Ureter (tissue), 1 donor: Measurements from ENCODE around the gene F13A1. TPM values are rescaled to one million over a fixed set of nuclear protein-coding genes. Genes with fewer than 3 reads are reported as not detected.
"Not testable (repeated sequence)": the region's sequence is repeated elsewhere in the genome, so short reads cannot be mapped to it uniquely, and the experiment has no call there.

Experiments
- DNase-seq: peaks from one replicate; pipeline ENCODE4 v3.0.0-alpha.2; 2020; ENCODE audit warnings: low spot score
- total RNA-seq: library from RNA; stranded (reverse); gene quantifications from one replicate; pipeline ENCODE4 v1.2.4, GENCODE V29; 2023
- donor health status: DM: yes; HTN: yes; CAD: no.

F13A1 gene
- total RNA-seq, 1 donor from 2014 or later: 61.0 TPM

DNA sequence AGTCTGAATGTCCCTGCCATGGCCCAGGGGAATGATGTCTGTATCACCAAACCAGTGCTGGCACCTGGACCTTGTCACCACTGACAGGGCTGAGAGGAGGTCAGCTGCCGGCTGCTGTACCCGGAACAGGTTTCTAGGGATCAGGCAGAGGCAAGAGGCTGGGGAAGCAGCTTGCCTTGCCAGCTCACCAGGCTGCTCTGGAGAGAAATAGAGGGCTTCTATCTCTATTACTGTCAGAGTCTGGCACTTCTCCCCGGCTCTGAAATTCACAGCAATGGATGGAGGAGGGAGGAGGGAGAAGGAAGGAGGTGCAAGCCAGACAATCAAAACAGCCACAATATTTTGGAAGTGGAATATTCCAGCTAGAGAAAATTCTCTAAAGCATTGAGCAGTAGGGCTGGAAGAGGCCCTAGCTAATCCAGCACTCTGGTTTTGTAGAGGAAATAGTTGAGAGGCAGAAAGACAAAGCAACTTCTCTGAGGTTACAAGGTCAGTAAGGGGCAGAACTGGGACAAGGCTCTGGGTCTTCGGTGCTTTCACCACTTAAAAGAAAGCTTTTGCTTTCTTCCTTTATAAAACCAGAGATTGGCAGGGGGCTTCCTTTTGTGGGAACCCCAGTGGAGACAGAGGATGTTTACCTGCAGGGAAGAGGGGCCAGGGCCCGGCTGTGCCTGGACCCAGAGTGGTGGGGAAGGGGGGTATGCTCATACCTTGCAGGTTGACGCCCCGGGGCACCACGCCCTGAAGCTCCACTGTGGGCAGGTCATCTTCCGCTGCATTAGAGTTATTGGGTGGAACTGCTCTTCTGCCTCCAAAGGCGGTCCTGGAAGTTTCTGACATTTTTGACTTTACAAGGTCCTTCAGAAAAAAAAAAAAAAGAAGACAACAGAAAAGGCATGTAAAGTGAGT, 2.4 kb downstream of the F13A1 start:
- no peak for DNase-seq

- DNase-seq: no peak
Observed at GRCh38 chr6:6317386-6317785, 3.1 kb downstream of the F13A1 start.

- DNase-seq: no peak
Observed at GRCh38 chr6:6315660-6316059, 4.8 kb downstream of the F13A1 start.

DNA sequence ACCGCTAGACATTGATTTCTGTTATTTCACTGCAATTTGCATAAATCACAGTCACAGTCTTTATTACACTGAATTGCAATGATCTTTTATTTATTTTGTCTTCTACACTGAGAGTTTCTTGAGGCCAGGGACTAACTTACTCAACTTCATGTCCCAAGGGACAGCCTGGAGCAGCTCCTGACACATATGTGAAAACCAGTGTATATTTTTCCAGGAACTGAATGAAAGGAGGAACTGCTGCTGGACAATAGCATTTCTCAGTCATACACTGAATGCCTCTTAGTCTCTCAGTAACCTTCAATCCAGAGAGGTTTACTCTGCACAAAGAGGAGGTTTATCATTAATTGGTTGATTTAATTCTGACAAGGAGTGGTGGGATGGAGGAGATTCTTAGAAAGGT, 5.9 kb downstream of the F13A1 start:
- no peak for DNase-seq

DNA sequence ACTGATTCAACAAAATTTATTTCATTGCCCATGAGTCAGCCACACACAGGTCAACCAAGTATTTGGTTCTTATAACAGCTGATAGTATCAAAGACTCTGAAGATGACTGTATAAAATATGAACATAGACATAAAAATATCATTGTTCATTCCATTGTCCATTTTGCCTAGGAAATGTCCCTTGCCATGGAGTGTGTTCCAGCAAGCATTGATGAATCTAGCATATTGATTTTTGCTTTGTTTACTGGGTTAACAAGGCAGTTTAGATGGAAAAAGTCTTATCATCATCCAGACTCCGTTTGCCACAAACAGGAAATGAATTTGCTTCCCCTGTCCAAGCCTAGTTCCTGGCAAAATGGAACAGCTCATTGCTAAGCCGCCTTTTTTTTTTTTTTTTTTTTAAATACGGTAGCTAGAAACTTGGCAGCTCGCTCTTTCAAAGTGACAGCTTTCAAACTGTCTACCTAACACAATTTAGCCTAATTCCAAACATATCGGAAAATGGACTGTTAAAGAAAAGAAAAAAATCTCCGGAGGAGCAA, 7.5 kb downstream of the F13A1 start:
- no peak for DNase-seq

DNA sequence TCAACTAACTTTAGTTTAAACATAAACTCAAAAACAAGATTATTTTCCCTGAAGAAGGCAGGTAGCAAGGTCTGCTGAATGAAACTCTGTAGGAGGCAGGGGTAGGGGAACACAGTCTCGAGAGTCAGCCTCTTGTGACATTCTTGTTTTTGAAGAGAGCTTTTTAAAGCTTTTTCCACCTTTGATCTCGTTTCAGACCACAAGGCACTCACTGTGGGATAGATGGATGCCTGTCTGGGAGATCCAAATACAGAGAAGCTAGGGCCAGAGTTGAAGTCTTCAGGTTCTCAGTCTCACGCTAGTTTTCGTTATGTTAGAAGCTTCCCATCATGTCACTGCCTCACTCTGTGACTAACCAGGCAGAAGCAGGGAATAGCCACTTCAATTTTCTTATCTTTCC, 14.9 kb downstream of the F13A1 start:
- no peak for DNase-seq

- not testable (repeated sequence) for DNase-seq
Observed at GRCh38 chr6:6300383-6300782, 20.1 kb downstream of the F13A1 start.

DNA sequence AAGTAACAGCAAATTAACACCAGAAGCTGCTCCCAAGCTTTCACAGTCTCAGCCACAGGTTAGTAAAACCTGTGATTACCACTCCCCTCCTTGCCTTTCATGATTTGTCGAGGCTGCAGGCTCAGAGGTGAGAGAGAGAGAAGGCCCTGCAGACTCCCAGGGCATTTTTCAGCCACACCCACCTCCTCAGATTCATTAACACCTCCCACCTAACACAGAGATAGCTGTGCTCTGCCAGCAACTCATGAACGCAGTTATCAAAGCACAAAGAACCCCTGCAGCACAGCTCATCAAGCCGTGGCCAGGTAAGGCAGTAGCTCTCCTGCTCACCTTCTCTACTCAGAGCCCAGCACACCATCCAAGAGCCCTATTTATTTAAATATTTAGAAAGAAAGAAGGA, 27.1 kb downstream of the F13A1 start:
- DNase-seq: no peak

DNA sequence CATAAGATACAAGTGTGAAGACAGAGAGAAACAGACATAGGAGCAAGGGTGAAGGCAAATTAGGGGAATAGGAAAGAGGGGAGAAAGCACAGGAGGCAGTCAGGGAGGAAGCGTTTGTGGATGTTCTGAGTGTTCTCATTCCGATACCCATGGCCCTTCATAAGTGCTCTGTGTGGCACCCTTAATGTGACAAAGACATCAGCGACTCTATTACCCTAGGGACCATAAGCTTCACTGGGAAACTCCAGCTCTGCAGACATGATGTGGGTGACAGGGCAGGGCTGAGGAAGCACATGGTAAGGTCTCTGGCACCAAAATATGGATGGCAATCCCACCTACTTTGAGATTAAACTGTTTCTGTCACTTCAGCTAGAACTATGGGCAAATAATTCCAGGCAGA, 33.0 kb downstream of the F13A1 start:
- DNase-seq: no peak

GRCh38 chr6:6285679-6286078, 34.8 kb downstream of the F13A1 start:
- DNase-seq: no peak

- no peak for DNase-seq
Observed at GRCh38 chr6:6284221-6284966, 36.1 kb downstream of the F13A1 start.

DNA sequence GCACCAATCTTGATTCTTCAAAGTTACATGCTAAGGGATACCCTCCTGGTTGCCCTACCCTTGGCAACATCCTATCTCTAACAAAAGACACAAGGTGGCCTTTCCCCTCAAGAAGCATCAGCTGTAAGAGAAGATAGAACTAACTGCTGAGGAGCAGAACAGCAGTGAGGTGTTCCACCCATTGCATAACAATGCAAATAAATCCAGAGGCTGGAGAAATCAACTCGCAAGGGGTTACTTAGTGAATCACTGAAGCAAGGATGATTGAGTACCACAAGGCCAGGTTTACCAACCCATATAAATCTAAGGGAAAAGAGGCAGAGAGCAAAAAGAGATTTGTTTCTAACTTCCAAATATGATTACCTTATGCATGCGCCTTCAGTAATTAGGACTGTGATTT, 36.7 kb downstream of the F13A1 start:
- DNase-seq: no peak

GRCh38 chr6:6282716-6283115, 37.7 kb downstream of the F13A1 start:
- DNase-seq: no peak

GRCh38 chr6:6277413-6277812, 43.0 kb downstream of the F13A1 start:
- no peak for DNase-seq

- no peak for DNase-seq
Observed at GRCh38 chr6:6270948-6271535, 49.4 kb downstream of the F13A1 start.

DNA sequence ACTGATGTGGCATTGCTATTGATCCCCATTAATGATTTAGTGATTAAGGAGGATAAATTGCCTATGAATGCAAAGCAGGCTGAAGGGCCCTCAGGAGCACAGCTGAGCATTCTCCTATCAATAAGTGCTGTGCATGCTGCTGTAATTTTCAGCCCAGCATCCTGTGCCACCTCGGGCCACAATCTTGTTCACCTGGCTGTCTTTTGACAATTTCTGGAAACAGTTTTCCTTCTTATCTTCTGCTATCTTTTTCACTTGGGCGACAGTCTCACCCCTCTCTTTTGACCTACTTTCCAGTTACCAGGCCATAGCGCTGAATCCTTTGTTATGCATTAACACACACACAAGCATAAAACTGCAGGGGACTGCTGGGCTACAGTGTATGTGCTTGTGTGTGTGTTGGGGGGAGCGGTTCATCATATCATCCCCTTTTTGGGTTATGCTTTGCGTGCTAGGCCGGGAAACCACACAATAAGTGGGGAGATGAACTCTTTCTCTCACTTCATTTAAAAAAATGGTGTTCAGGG, 60.2 kb downstream of the F13A1 start:
- DNase-seq: no peak

GRCh38 chr6:6256886-6257285, 63.6 kb downstream of the F13A1 start:
- no peak for DNase-seq

- DNase-seq: no peak
Observed at GRCh38 chr6:6256259-6256658, 64.2 kb downstream of the F13A1 start.

- DNase-seq: no peak
Observed at GRCh38 chr6:6251555-6252280, 68.7 kb downstream of the F13A1 start.

GRCh38 chr6:6248651-6249050, 71.8 kb downstream of the F13A1 start:
- no peak for DNase-seq

DNA sequence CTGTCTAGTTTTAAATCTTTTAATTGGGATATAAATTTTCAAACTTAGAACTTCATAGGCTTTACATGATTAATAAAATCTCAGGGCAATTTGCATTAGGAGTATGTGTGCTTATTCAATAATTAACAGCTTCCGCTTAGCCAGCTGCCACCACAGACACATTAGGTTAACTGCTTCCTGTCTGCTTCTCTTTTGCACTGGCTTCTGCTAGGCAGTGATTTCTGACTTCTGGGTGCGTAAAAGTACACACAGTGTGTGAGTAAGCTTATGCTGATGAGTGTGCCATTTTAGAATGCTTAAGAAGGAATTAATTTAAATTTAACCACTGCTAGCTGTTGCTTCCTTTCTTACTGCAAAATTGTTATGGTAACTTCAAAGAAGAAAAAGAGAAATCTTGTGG, 73.9 kb downstream of the F13A1 start:
- DNase-seq: no peak

DNA sequence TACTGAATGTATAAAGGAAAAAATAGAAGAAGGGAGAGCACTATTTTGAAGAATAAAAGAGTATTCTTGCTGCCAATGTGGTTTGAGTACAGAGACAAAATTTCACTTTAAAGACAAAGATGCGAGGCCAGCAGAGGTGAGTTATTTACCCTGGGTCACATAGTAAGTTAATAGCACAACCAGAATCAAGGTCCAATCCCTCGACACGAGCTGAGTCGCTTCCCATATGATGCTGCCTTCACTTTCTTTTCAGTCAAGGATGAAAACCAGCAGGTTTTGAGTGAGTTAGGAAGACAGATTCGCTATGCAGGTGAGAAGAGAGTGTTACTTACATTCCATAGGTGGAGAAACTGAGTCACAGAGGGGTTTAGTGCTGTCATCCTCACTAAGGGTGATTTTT, 75.8 kb downstream of the F13A1 start:
- DNase-seq: no peak
